ENCODE data around the gene ARID1A. TPM values are rescaled to one million over a fixed set of nuclear protein-coding genes. Genes with fewer than 3 reads are reported as not detected.

ARID1A gene
- total and polyA plus RNA-seq, 2 donors (not counting 3 experiments of a cell fraction or from before 2014, with no cell fraction given) = 36.9 to 77.2 TPM

GRCh38 chr1:26702680-26703038 is 6.8 kb downstream of the ARID1A start:
- dilution Hi-C loops (cut with MboI; ENCODE audit: extremely low pct_ligation_motif_present, low sequenced_read_pairs) = loop anchor here (5.0 kb wide), 1 partner anchor 85 kb away; the partner anchor contains the start of gene PIGV
- ChIA-PET POLR2A (no interaction called here), CTCF (interaction anchor here (0.8 to 9.3 kb wide), 7 partner anchors 10 to 101 kb away, joined by 3 to 81 read pairs (median 4); partner anchors contain the start of gene PIGV)
- Histone ChIP-seq H3K4me2 (ENCODE audit: insufficient read depth, low read length) (no peak overlapping the region), H3K4me1 (ENCODE audit: control insufficient read depth, extremely low read depth, insufficient read depth, low read length) (peaks cover 71% of the 10 kb centered on the region), H3K79me2 (ENCODE audit: control insufficient read depth, insufficient read depth, low read length) (peaks cover 100% of the 10 kb centered on the region), H3K9me3 (replicated peaks; ENCODE audit: control insufficient read depth, insufficient read depth, low read length) (no peaks in the 10 kb centered on the region), H3K9me1 (replicated peaks; ENCODE audit: control insufficient read depth, extremely low read depth, insufficient read depth, low read length) (no peaks in the 10 kb centered on the region), H3K9ac (replicated peaks; ENCODE audit: extremely low read depth, insufficient read depth, low read length) (no peak overlapping the region), H3K27me3 (ENCODE audit: control insufficient read depth in 2 of 2, insufficient read depth in 2 of 2, low read length in 2 of 2) (no peaks in the 10 kb centered on the region), H2AFZ (ENCODE audit: low read depth, low read length) (no peak overlapping the region), H3K27ac (ENCODE audit: insufficient read depth, low read depth, low read length) (no peak overlapping the region), H4K20me1 (replicated peaks; ENCODE audit: control insufficient read depth, extremely low read depth, insufficient read depth, low read length) (peaks cover 39% of the 10 kb centered on the region), H3K36me3 (ENCODE audit: control insufficient read depth in 2 of 2, extremely low read depth in 1 of 2, insufficient read depth in 2 of 2, low read length in 2 of 2) (no peaks in the 10 kb centered on the region), H3K4me3 (replicated peaks in 1 of 3; ENCODE audit: insufficient read depth in 1 of 3, low read depth in 1 of 3, low read length in 3 of 3) (no peak overlapping the region)
- DNase-seq (ENCODE audit: low read depth, low spot score) (no peak), FAIRE-seq (no peak)
- TF ChIP-seq GATA2 (IDR thresholded peaks at IDR 0.05; ENCODE audit: insufficient read depth, insufficient read length, low read depth, low read length) (no peak), EZH2 (IDR thresholded peaks at IDR 0.05; ENCODE audit: borderline replicate concordance, low read depth, low read length, severe bottlenecking) (no peak), POLR2AphosphoS5 (IDR thresholded peaks at IDR 0.05; ENCODE audit: insufficient read depth, low read depth, low read length) (no peak), MAX (IDR thresholded peaks at IDR 0.05; ENCODE audit: insufficient read depth, insufficient read length) (no peak), CTCF (IDR thresholded peaks at IDR 0.05; ENCODE audit: extremely low read depth in 1 of 2, insufficient read depth in 1 of 2, low read depth in 1 of 2, low read length in 2 of 2) (no peak), POLR2A (IDR thresholded peaks at IDR 0.05; ENCODE audit: low read depth, low read length) (no peak), MYC (IDR thresholded peaks at IDR 0.05; ENCODE audit: low read depth, low read length) (no peak), FOS (IDR thresholded peaks at IDR 0.05; ENCODE audit: borderline replicate concordance, insufficient read depth, low read length) (no peak)
- intact Hi-C loops (cut with micrococcal nuclease) = no loop called here
- BruUV-seq (replicated peaks) = no TSS peak
